Measurements from ENCODE around the gene FHIT. TPM values are rescaled to one million over a fixed set of nuclear protein-coding genes. Genes with fewer than 3 reads are reported as not detected.

FHIT gene
- total RNA-seq, 1 donor from 2014 or later: 16.1 TPM

- H3K36me3 Mint-ChIP-seq (ENCODE audit: insufficient read depth): no peaks in the 10 kb centered on the region
- no peak for TF ChIP-seq CTCF (IDR thresholded peaks at IDR 0.05; ENCODE audit: unreplicated experiment)
- no peaks in the 10 kb centered on the region for H3K27me3 Mint-ChIP-seq
- no peak overlapping the region for H3K4me3 Mint-ChIP-seq (ENCODE audit: low read depth)
- H3K9me3 Mint-ChIP-seq (ENCODE audit: low read depth): no peaks in the 10 kb centered on the region
- DNase-seq (ENCODE audit: low spot score, unreplicated experiment): no peak
- H3K4me1 Mint-ChIP-seq (ENCODE audit: low read depth): peaks cover 14% of the 10 kb centered on the region
- H3K27ac Mint-ChIP-seq: no peak overlapping the region
Observed at GRCh38 chr3:60136601-60137000, 1114.7 kb downstream of the FHIT start.

- H3K27me3 Mint-ChIP-seq: no peaks in the 10 kb centered on the region
- peaks cover 14% of the 10 kb centered on the region for H3K4me1 Mint-ChIP-seq (ENCODE audit: low read depth)
- no peak for DNase-seq (ENCODE audit: low spot score, unreplicated experiment)
- H3K4me3 Mint-ChIP-seq (ENCODE audit: low read depth): no peak overlapping the region
- no peaks in the 10 kb centered on the region for H3K36me3 Mint-ChIP-seq (ENCODE audit: insufficient read depth)
- no peaks in the 10 kb centered on the region for H3K9me3 Mint-ChIP-seq (ENCODE audit: low read depth)
- H3K27ac Mint-ChIP-seq: no peak overlapping the region
- no peak for TF ChIP-seq CTCF (IDR thresholded peaks at IDR 0.05; ENCODE audit: unreplicated experiment)
Observed at GRCh38 chr3:60135474-60135873, 1115.8 kb downstream of the FHIT start.

- DNase-seq (ENCODE audit: low spot score, unreplicated experiment): no peak
- Mint-ChIP-seq H3K9me3 (ENCODE audit: low read depth) (peaks cover 2% of the 10 kb centered on the region), H3K27me3 (no peaks in the 10 kb centered on the region), H3K36me3 (ENCODE audit: insufficient read depth) (no peaks in the 10 kb centered on the region), H3K4me1 (ENCODE audit: low read depth) (peaks cover 14% of the 10 kb centered on the region), H3K27ac (no peak overlapping the region), H3K4me3 (ENCODE audit: low read depth) (no peak overlapping the region)
- no peak for TF ChIP-seq CTCF (IDR thresholded peaks at IDR 0.05; ENCODE audit: unreplicated experiment)
Observed at GRCh38 chr3:60133269-60134162, 1117.7 kb downstream of the FHIT start.

GRCh38 chr3:60131618-60132017, 1119.6 kb downstream of the FHIT start:
- TF ChIP-seq CTCF (IDR thresholded peaks at IDR 0.05; ENCODE audit: unreplicated experiment): no peak
- H3K9me3 Mint-ChIP-seq (ENCODE audit: low read depth): peaks cover 5% of the 10 kb centered on the region
- peaks cover 12% of the 10 kb centered on the region for H3K4me1 Mint-ChIP-seq (ENCODE audit: low read depth)
- H3K27ac Mint-ChIP-seq: no peak overlapping the region
- H3K36me3 Mint-ChIP-seq (ENCODE audit: insufficient read depth): no peaks in the 10 kb centered on the region
- no peak overlapping the region for H3K4me3 Mint-ChIP-seq (ENCODE audit: low read depth)
- DNase-seq (ENCODE audit: low spot score, unreplicated experiment): no peak
- no peaks in the 10 kb centered on the region for H3K27me3 Mint-ChIP-seq

- no peak for DNase-seq (ENCODE audit: low spot score, unreplicated experiment)
- Mint-ChIP-seq H3K27ac (no peak overlapping the region), H3K27me3 (no peaks in the 10 kb centered on the region), H3K9me3 (ENCODE audit: low read depth) (peaks cover 6% of the 10 kb centered on the region), H3K4me3 (ENCODE audit: low read depth) (no peak overlapping the region), H3K36me3 (ENCODE audit: insufficient read depth) (no peaks in the 10 kb centered on the region), H3K4me1 (ENCODE audit: low read depth) (peaks cover 10% of the 10 kb centered on the region)
- TF ChIP-seq CTCF (IDR thresholded peaks at IDR 0.05; ENCODE audit: unreplicated experiment): no peak
Observed at GRCh38 chr3:60126511-60127304, 1124.5 kb downstream of the FHIT start.
